OCI-LY7 (cell line): ENCODE results near the gene RBSN. TPM values are rescaled to one million over a fixed set of nuclear protein-coding genes. Genes with fewer than 3 reads are reported as not detected.

Experiments used
- BruUV-seq: library from RNA; stranded (reverse); fragments of 400-500 nt; replicated peaks from 2 replicates; lab custom pipeline; 2021; lab: Mats Ljungman, UMichigan
- CTCF ChIA-PET: fragments of 300-600 bp; sonication (Branson Sonifier 250); formaldehyde crosslinking; loops from one replicate; lab custom pipeline; 2022; ENCODE audit warnings: antibody characterized with exemption; ENCODE audit not compliant: unreplicated experiment; lab: Charles Lee
- POLR2A ChIA-PET: fragments of 300-600 bp; sonication (Branson Sonifier 250); formaldehyde crosslinking; loops from one replicate; lab custom pipeline; 2022; ENCODE audit warnings: antibody characterized with exemption; lab: Charles Lee
- DNase-seq: peaks from one replicate; pipeline ENCODE4 v3.0.0-alpha.2; 2015; ENCODE audit warnings: low spot score
- H2AFZ ChIP-seq: fragments of 200-600 bp; sonication (generic), shearing (Covaris generic); 2 replicates; pipeline ENCODE4 v1.6.1; 2014; ENCODE audit warnings: mild to moderate bottlenecking, antibody characterized with exemption, low read length, moderate library complexity
- H3K27ac ChIP-seq: fragments of 200-600 bp; sonication (generic); 2 replicates; pipeline ENCODE4 v1.5.1; 2014; ENCODE audit warnings: mixed run types, low read depth, mild to moderate bottlenecking, moderate library complexity, low read length, inconsistent platforms; ENCODE audit not compliant: poor library complexity, severe bottlenecking
- H3K36me3 ChIP-seq: fragments of 200-600 bp; sonication (generic); 2 replicates; pipeline ENCODE4 v1.6.1; 2014; ENCODE audit warnings: mild to moderate bottlenecking, antibody characterized with exemption, low read length, moderate library complexity, mixed read lengths; ENCODE audit not compliant: insufficient read depth
- H3K4me1 ChIP-seq: fragments of 200-600 bp; sonication (generic); 2 replicates; pipeline ENCODE4 v1.5.1; 2014; ENCODE audit warnings: mild to moderate bottlenecking, low read length; ENCODE audit not compliant: insufficient read depth, poor library complexity, severe bottlenecking
- H3K4me2 ChIP-seq: fragments of 200-600 bp; sonication (generic); 2 replicates; pipeline ENCODE4 v1.6.1; 2014; ENCODE audit warnings: mild to moderate bottlenecking, low read length
- H3K4me3 ChIP-seq: fragments of 200-600 bp; sonication (generic); 2 replicates; pipeline ENCODE4 v1.5.1; 2014; ENCODE audit warnings: mild to moderate bottlenecking, low read depth, low read length; ENCODE audit not compliant: poor library complexity, severe bottlenecking
- H3K79me2 ChIP-seq: fragments of 200-600 bp; sonication (generic); 2 replicates; pipeline ENCODE4 v1.6.1; 2016; ENCODE audit warnings: low read depth, mild to moderate bottlenecking, low read length, moderate library complexity, mixed read lengths; ENCODE audit not compliant: insufficient read depth
- H3K9me2 ChIP-seq: fragments of 200-600 bp; sonication (generic); 2 replicates; pipeline ENCODE4 v1.6.1; 2016; ENCODE audit warnings: mild to moderate bottlenecking, low read length, mixed read lengths; ENCODE audit not compliant: insufficient read depth
- H3K9me3 ChIP-seq: fragments of 200-600 bp; sonication (generic); 2 replicates; pipeline ENCODE4 v1.6.1; 2014; ENCODE audit warnings: mild to moderate bottlenecking, mixed run types, low read length, mixed read lengths
- H4K20me1 ChIP-seq: fragments of 200-600 bp; sonication (generic); 2 replicates; pipeline ENCODE4 v1.6.1; 2014; ENCODE audit warnings: mild to moderate bottlenecking, antibody characterized with exemption, low read length, moderate library complexity, mixed read lengths; ENCODE audit not compliant: insufficient read depth
- CTCF ChIP-seq: fragments of 200-600 bp; sonication (generic); conservative IDR thresholded peaks from 2 replicates; pipeline ENCODE4 v1.5.1; 2014; ENCODE audit warnings: mild to moderate bottlenecking, antibody characterized with exemption, low read length, moderate library complexity, mixed read lengths
- EZH2phosphoT487 ChIP-seq: fragments of 200-600 bp; sonication (generic); IDR thresholded peaks from 2 replicates; pipeline ENCODE4 v1.6.1; 2018; ENCODE audit warnings: low read depth, borderline replicate concordance, mild to moderate bottlenecking, mixed run types, antibody characterized with exemption, low read length, moderate library complexity, mixed read lengths
- intact Hi-C: fragments of 100-400 bp; cut with micrococcal nuclease; formaldehyde crosslinking; loops from one replicate; pipeline ENCODE4 v1.10.0; 2022; ENCODE audit not compliant: unreplicated experiment
- total RNA-seq, 2 experiments: library from RNA; depleted of rRNA in 1 of 2; stranded (reverse); fragments of >200 nt in 1 of 2; shearing (Covaris generic) in 1 of 2; gene quantifications; 2 replicates each; pipeline ENCODE4 v1.2.3, GENCODE V29; 2014 to 2022

RBSN gene
- total RNA-seq, 2 experiments from 2014 or later: 13.3 to 21.4 TPM

- Histone ChIP-seq H3K79me2 (no peaks in the 10 kb centered on the region), H3K36me3 (no peaks in the 10 kb centered on the region), H3K27ac (no peak overlapping the region), H3K4me2 (no peak overlapping the region), H3K9me2 (no peaks in the 10 kb centered on the region), H2AFZ (no peak overlapping the region), H4K20me1 (no peaks in the 10 kb centered on the region), H3K4me3 (no peak overlapping the region), H3K9me3 (no peaks in the 10 kb centered on the region), H3K4me1 (no peaks in the 10 kb centered on the region)
- CTCF ChIA-PET: no interaction called here
- POLR2A ChIA-PET: interaction anchor here (0.6 kb wide), 1 partner anchor 431 kb away, joined by 3 read pairs; no protein-coding TSS in a partner anchor
- DNase-seq: no peak
- intact Hi-C loops: no loop called here
- TF ChIP-seq EZH2phosphoT487 (no peak), CTCF (no peak)
- BruUV-seq: no TSS peak
Measured at GRCh38 chr3:15114466-15115358, 15.8 kb upstream of the RBSN start.

GRCh38 chr3:15113884-15114283, 14.9 kb upstream of the RBSN start:
- H3K4me3 ChIP-seq: no peak overlapping the region
- H3K4me2 ChIP-seq: no peak overlapping the region
- H4K20me1 ChIP-seq: no peaks in the 10 kb centered on the region
- no peaks in the 10 kb centered on the region for H3K36me3 ChIP-seq
- ChIA-PET CTCF (no interaction called here), POLR2A (no interaction called here)
- no peak overlapping the region for H3K27ac ChIP-seq
- no peaks in the 10 kb centered on the region for H3K9me3 ChIP-seq
- H3K9me2 ChIP-seq: no peaks in the 10 kb centered on the region
- no TSS peak for BruUV-seq
- intact Hi-C loops: no loop called here
- no peaks in the 10 kb centered on the region for H3K79me2 ChIP-seq
- no peak for DNase-seq
- no peak overlapping the region for H2AFZ ChIP-seq
- TF ChIP-seq EZH2phosphoT487: no peak
- no peak for TF ChIP-seq CTCF
- H3K4me1 ChIP-seq: no peaks in the 10 kb centered on the region

GRCh38 chr3:15113471-15113870, 14.5 kb upstream of the RBSN start:
- CTCF ChIA-PET: no interaction called here

More at GRCh38 chr3:15113471-15113870, 14.5 kb upstream of the RBSN start:
- Histone ChIP-seq H3K27ac (no peak overlapping the region), H4K20me1 (no peaks in the 10 kb centered on the region), H3K9me2 (no peaks in the 10 kb centered on the region), H3K4me1 (no peaks in the 10 kb centered on the region), H3K36me3 (no peaks in the 10 kb centered on the region), H3K4me2 (no peak overlapping the region), H3K9me3 (no peaks in the 10 kb centered on the region), H3K79me2 (no peaks in the 10 kb centered on the region), H2AFZ (no peak overlapping the region), H3K4me3 (no peak overlapping the region)
- intact Hi-C loops: no loop called here
- POLR2A ChIA-PET: no interaction called here
- TF ChIP-seq CTCF (no peak), EZH2phosphoT487 (no peak)
- no peak for DNase-seq
- no TSS peak for BruUV-seq
